NCI-H1436 treated with DMSO at 0.1 percent for 48 hours (cell line): ENCODE measurements around the gene PTPRN2.
"Not testable (repeated sequence)": the region's sequence is repeated elsewhere in the genome, so short reads cannot be mapped to it uniquely, and the experiment has no call there.

ENCODE experiments used
- DNase-seq: peaks from one replicate; lab custom pipeline; 2025; lab: John Stamatoyannopoulos, UW

The PTPRN2 gene

GRCh38 chr7:158516524-158516923 is 71.1 kb downstream of the PTPRN2 start:
- DNase-seq: no peak

- DNase-seq: no peak
Observed at GRCh38 chr7:158512869-158513268, 74.8 kb downstream of the PTPRN2 start.

- no peak for DNase-seq
Observed at GRCh38 chr7:158512042-158512441, 75.6 kb downstream of the PTPRN2 start.

GRCh38 chr7:158508802-158509385 is 78.7 kb downstream of the PTPRN2 start:
- DNase-seq: no peak

- DNase-seq: not testable (repeated sequence)
Observed at GRCh38 chr7:158508321-158508720, 79.3 kb downstream of the PTPRN2 start.

GRCh38 chr7:158507917-158508316 is 79.7 kb downstream of the PTPRN2 start:
- no peak for DNase-seq

GRCh38 chr7:158507175-158507574 is 80.4 kb downstream of the PTPRN2 start:
- DNase-seq: not testable (repeated sequence)

- no peak for DNase-seq
Observed at GRCh38 chr7:158506626-158507025, 81.0 kb downstream of the PTPRN2 start.

- no peak for DNase-seq
Observed at GRCh38 chr7:158505683-158506082, 81.9 kb downstream of the PTPRN2 start.

GRCh38 chr7:158502068-158502750 is 85.4 kb downstream of the PTPRN2 start:
- no peak for DNase-seq

- no peak for DNase-seq
Observed at GRCh38 chr7:158501393-158502067, 86.1 kb downstream of the PTPRN2 start.

- no peak for DNase-seq
Observed at GRCh38 chr7:158500651-158501052, 87.0 kb downstream of the PTPRN2 start.

- DNase-seq: no peak
Observed at GRCh38 chr7:158499082-158499455, 88.6 kb downstream of the PTPRN2 start.

GRCh38 chr7:158498443-158499081 is 89.1 kb downstream of the PTPRN2 start:
- DNase-seq: no peak

GRCh38 chr7:158497627-158498026 is 90.0 kb downstream of the PTPRN2 start:
- no peak for DNase-seq

- peak; percentile 24 for DNase-seq
Observed at GRCh38 chr7:158495786-158496185, 91.8 kb downstream of the PTPRN2 start.

- no peak for DNase-seq
Observed at GRCh38 chr7:158495216-158495615, 92.4 kb downstream of the PTPRN2 start.

GRCh38 chr7:158494643-158495042 is 93.0 kb downstream of the PTPRN2 start:
- DNase-seq: no peak

- no peak for DNase-seq
Observed at GRCh38 chr7:158494162-158494586, 93.4 kb downstream of the PTPRN2 start.

- DNase-seq: no peak
Observed at GRCh38 chr7:158492367-158492764, 95.3 kb downstream of the PTPRN2 start.

GRCh38 chr7:158491094-158491493 is 96.5 kb downstream of the PTPRN2 start:
- no peak for DNase-seq

GRCh38 chr7:158490171-158490782 is 97.3 kb downstream of the PTPRN2 start:
- no peak for DNase-seq
